Subcutaneous abdominal adipose tissue (tissue), 5 donors: Measurements from ENCODE around the gene OR52N1.
A peak's percentile ranks its signal among the peaks of the same experiment; 100 is the strongest.

Experiments
- H3K27ac ChIP-seq: one replicate; pipeline ENCODE4 v1.7.0; 2013; ENCODE audit warnings: low read depth, mild to moderate bottlenecking, inconsistent platforms, low read length, moderate library complexity
- H3K27me3 ChIP-seq, 5 donors: one replicate each; pipeline ENCODE4 v1.7.0; 2013; ENCODE audit warnings: low read length in 5 of 5, inconsistent platforms in 1 of 5; ENCODE audit not compliant: control insufficient read depth in 5 of 5, insufficient read depth in 4 of 5
- H3K36me3 ChIP-seq, 5 donors: one replicate each; pipeline ENCODE4 v1.7.0; 2013; ENCODE audit warnings: low read length in 5 of 5; ENCODE audit not compliant: control insufficient read depth in 5 of 5, insufficient read depth in 5 of 5
- H3K4me1 ChIP-seq, 5 donors: one replicate each; pipeline ENCODE4 v1.7.0; 2013; ENCODE audit warnings: low read length in 5 of 5, mild to moderate bottlenecking in 3 of 5, moderate library complexity in 1 of 5; ENCODE audit not compliant: control insufficient read depth in 5 of 5, insufficient read depth in 5 of 5
- H3K4me3 ChIP-seq, 5 donors: one replicate each; pipeline ENCODE4 v1.7.0; 2013; ENCODE audit warnings: low read length in 5 of 5, low read depth in 1 of 5
- H3K9ac ChIP-seq, 5 donors: one replicate each; pipeline ENCODE4 v1.7.0; 2013; ENCODE audit warnings: low read length in 5 of 5, mild to moderate bottlenecking in 4 of 5, moderate library complexity in 3 of 5
- H3K9me3 ChIP-seq, 5 donors: one replicate each; pipeline ENCODE4 v1.7.0; 2013; ENCODE audit warnings: low read length in 5 of 5; ENCODE audit not compliant: control insufficient read depth in 5 of 5
- donor health status: healthy.
- donor health status: healthy.
- donor health status: healthy.
- donor health status: healthy.
- donor health status: healthy.

Gene OR52N1

GRCh38 chr11:5791165-5791564 lies at the start of gene OR52N1:
TSS of gene OR52N1 (minus strand) at chr11:5791265. CDS start at chr11:5788816, 2,449 bp downstream.
- no peaks in the 10 kb centered on the region for H3K36me3 ChIP-seq
- no peak within 1 kb of the TSS for H3K4me3 ChIP-seq
- H3K27ac ChIP-seq = no peak within 1 kb of the TSS
- no peaks in the 10 kb centered on the region for H3K27me3 ChIP-seq
- no peaks in the 10 kb centered on the region for H3K4me1 ChIP-seq
- no peak within 1 kb of the TSS for H3K9ac ChIP-seq
- no peaks in the 10 kb centered on the region for H3K9me3 ChIP-seq

- no peaks in the 10 kb centered on the region for H3K9me3 ChIP-seq
- H3K27me3 ChIP-seq = no peaks in the 10 kb centered on the region
- no peaks in the 10 kb centered on the region for H3K36me3 ChIP-seq
- no peak overlapping the region for H3K4me3 ChIP-seq
- H3K27ac ChIP-seq = no peak overlapping the region
- no peaks in the 10 kb centered on the region for H3K4me1 ChIP-seq
- H3K9ac ChIP-seq = no peak overlapping the region
Measured at GRCh38 chr11:5837695-5838094, 46.6 kb upstream of the OR52N1 start.

- Histone ChIP-seq H3K4me1 (peaks cover 0 to 11% (median 0%) of the 10 kb centered on the region in 5 donors), H3K4me3 (no peak overlapping the region), H3K36me3 (no peaks in the 10 kb centered on the region), H3K27me3 (no peaks in the 10 kb centered on the region), H3K9me3 (no peaks in the 10 kb centered on the region), H3K27ac (no peak overlapping the region), H3K9ac (no peak overlapping the region)
Measured at GRCh38 chr11:5833446-5833845, 42.4 kb upstream of the OR52N1 start.

GRCh38 chr11:5831196-5831829 lies 40.2 kb upstream of the OR52N1 start:
- no peak overlapping the region for H3K4me3 ChIP-seq
- no peaks in the 10 kb centered on the region for H3K36me3 ChIP-seq
- peaks cover 0 to 11% (median 0%) of the 10 kb centered on the region in 5 donors for H3K4me1 ChIP-seq
- no peak overlapping the region for H3K9ac ChIP-seq
- H3K9me3 ChIP-seq = no peaks in the 10 kb centered on the region
- no peaks in the 10 kb centered on the region for H3K27me3 ChIP-seq
- H3K27ac ChIP-seq = peak overlapping the region; percentile 48

GRCh38 chr11:5818245-5818886 lies 27.3 kb upstream of the OR52N1 start:
- H3K9ac ChIP-seq = peak overlapping the region in 1 of 5 donors; percentile 41
- H3K4me1 ChIP-seq = peaks cover 0 to 14% (median 0%) of the 10 kb centered on the region in 5 donors
- H3K36me3 ChIP-seq = no peaks in the 10 kb centered on the region
- peaks cover 0 to 2% (median 0%) of the 10 kb centered on the region in 5 donors for H3K27me3 ChIP-seq
- no peak overlapping the region for H3K27ac ChIP-seq
- peak overlapping the region in 1 of 5 donors; percentile 34 for H3K4me3 ChIP-seq
- no peaks in the 10 kb centered on the region for H3K9me3 ChIP-seq

GRCh38 chr11:5815534-5815933 lies 24.5 kb upstream of the OR52N1 start:
- H3K36me3 ChIP-seq = no peaks in the 10 kb centered on the region
- no peak overlapping the region for H3K4me3 ChIP-seq
- H3K9ac ChIP-seq = no peak overlapping the region
- peaks cover 0 to 14% (median 0%) of the 10 kb centered on the region in 5 donors for H3K4me1 ChIP-seq
- H3K27ac ChIP-seq = no peak overlapping the region
- H3K27me3 ChIP-seq = peaks cover 0 to 1% (median 0%) of the 10 kb centered on the region in 5 donors
- H3K9me3 ChIP-seq = no peaks in the 10 kb centered on the region

- H3K36me3 ChIP-seq = no peaks in the 10 kb centered on the region
- no peak overlapping the region for H3K9ac ChIP-seq
- no peak overlapping the region for H3K4me3 ChIP-seq
- no peaks in the 10 kb centered on the region for H3K27me3 ChIP-seq
- no peak overlapping the region for H3K27ac ChIP-seq
- no peaks in the 10 kb centered on the region for H3K9me3 ChIP-seq
- peaks cover 1 to 19% (median 12%) of the 10 kb centered on the region in 5 donors for H3K4me1 ChIP-seq
Measured at GRCh38 chr11:5809905-5810795, 19.1 kb upstream of the OR52N1 start.

- Histone ChIP-seq H3K27me3 (no peaks in the 10 kb centered on the region), H3K4me3 (peak overlapping the region; percentile 73 to 91 (median 78)), H3K27ac (no peak overlapping the region), H3K9me3 (peaks cover 0 to 2% (median 0%) of the 10 kb centered on the region in 5 donors), H3K9ac (peak overlapping the region; percentile 50 to 72 (median 69)), H3K36me3 (no peaks in the 10 kb centered on the region), H3K4me1 (peaks cover 1 to 12% (median 12%) of the 10 kb centered on the region in 5 donors)
Measured at GRCh38 chr11:5809122-5809519, 18.1 kb upstream of the OR52N1 start.

- Histone ChIP-seq H3K27ac (no peak within 1 kb of the TSS), H3K9me3 (peaks cover 0 to 5% (median 0%) of the 10 kb centered on the region in 5 donors), H3K27me3 (no peaks in the 10 kb centered on the region), H3K4me3 (peak within 1 kb of the TSS; percentile 73 to 91 (median 78)), H3K36me3 (no peaks in the 10 kb centered on the region), H3K9ac (peak within 1 kb of the TSS; percentile 50 to 72 (median 69)), H3K4me1 (peaks cover 1 to 12% (median 12%) of the 10 kb centered on the region in 5 donors)
Measured at GRCh38 chr11:5808500-5809121, 17.5 kb upstream of the OR52N1 start, which contains the start of gene OR52N2. TSS of gene OR52N2 (plus strand) at chr11:5808924. CDS start at chr11:5820336, 11,412 bp downstream.
